NAMALWA (cell line): ENCODE measurements around the gene AEBP1.

Experiments used
- DNase-seq: peaks from one replicate; pipeline ENCODE4 v3.0.0-alpha.2; 2015; ENCODE audit warnings: low spot score

The AEBP1 gene

GRCh38 chr7:44104860-44105771 is 971 bp downstream of the AEBP1 start:
- DNase-seq: peak; percentile 60

- peak; percentile 44 for DNase-seq
Observed at GRCh38 chr7:44105832-44106231, 1.7 kb downstream of the AEBP1 start.

- no peak for DNase-seq
Observed at GRCh38 chr7:44106311-44107065, 2.3 kb downstream of the AEBP1 start.

DNA sequence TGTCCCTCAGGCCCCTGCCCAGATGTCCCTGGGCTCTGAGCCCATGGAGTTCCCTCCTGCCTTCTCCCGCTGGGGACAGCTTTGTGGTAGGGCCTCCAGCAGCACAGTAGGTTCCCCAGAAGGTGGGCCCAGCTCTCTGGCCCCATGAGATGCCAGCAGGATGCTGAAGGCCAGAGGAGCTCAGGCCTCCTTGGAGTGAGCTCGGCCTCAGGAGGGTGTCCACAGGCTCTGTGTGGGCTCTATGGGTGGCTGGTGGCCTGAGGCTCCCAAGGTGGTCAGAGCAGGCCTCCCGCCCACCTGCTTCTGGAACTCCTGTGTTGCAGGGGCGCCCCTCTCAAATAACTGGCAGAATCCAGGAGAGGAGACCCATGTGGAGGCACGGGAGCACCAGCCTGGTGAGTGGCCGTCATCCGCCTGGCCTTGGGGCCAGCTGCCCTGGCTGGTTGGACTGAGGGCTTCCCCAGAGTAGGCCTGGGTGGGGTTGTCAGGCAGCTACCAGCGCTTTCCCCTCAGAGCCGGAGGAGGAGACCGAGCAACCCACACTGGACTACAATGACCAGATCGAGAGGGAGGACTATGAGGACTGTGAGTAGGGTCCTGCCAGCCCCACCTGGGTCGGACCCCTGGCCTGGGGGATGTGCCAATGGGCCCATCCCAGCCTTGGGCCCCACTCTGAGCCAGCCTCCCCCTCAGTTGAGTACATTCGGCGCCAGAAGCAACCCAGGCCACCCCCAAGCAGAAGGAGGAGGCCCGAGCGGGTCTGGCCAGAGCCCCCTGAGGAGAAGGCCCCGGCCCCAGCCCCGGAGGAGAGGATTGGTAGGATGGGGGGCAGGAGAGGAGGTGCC is 3.2 kb downstream of the AEBP1 start:
- no peak for DNase-seq

- DNase-seq: no peak
Observed at GRCh38 chr7:44107961-44108767, 4.0 kb downstream of the AEBP1 start.

DNA sequence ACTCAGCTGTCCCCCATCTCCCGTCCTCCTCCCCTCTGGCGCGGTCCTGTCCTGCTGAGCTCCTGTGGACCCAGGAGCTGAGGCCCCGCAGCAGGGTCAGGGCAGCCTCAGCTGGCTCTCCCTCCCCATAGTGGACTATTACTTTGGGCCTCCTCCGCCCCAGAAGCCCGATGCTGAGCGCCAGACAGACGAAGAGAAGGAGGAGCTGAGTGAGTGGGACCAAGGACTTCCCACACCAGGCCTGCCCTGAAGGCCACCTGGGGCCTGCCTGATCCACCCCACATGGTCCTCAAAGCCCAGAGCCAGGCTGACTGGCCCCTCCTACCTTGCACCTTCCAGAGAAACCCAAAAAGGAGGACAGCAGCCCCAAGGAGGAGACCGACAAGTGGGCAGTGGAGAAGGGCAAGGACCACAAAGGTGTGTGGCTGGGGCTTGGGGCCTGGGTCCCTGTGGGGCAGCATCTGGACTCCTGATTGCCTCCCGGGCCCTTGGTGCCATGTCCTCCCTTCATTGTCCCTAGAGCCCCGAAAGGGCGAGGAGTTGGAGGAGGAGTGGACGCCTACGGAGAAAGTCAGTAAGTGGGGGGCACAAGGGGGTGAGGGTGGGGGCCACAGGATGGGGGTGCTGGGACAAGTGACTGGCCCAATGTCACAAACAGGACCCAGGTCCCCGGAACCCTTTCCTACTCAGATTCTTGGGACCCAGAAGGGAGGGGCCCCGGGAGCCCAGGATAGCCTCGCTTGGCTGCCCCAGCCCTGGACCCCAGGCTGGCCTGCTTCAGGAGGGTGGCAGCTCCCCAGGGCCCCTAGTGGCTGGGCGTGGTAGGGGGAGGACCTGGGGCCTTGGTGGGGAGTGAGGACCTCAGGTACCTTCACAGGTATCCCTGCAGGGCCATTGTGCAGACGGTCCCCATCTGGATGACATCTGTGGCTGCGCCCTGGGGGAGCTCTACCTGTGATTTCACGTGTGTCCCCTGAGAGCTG is 4.9 kb downstream of the AEBP1 start:
- DNase-seq: peak; percentile 52

DNA sequence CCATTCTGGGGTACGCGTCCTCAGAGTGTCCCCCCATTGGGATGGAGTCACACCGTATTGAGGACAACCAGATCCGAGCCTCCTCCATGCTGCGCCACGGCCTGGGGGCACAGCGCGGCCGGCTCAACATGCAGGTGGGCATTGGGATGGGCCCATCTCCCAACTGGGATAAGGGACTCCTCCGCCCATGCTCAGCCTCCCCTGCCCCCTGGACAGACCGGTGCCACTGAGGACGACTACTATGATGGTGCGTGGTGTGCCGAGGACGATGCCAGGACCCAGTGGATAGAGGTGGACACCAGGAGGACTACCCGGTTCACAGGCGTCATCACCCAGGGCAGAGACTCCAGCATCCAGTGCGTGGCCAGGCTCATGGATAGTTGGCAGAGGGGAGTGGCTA is 5.8 kb downstream of the AEBP1 start:
- DNase-seq: no peak

DNA sequence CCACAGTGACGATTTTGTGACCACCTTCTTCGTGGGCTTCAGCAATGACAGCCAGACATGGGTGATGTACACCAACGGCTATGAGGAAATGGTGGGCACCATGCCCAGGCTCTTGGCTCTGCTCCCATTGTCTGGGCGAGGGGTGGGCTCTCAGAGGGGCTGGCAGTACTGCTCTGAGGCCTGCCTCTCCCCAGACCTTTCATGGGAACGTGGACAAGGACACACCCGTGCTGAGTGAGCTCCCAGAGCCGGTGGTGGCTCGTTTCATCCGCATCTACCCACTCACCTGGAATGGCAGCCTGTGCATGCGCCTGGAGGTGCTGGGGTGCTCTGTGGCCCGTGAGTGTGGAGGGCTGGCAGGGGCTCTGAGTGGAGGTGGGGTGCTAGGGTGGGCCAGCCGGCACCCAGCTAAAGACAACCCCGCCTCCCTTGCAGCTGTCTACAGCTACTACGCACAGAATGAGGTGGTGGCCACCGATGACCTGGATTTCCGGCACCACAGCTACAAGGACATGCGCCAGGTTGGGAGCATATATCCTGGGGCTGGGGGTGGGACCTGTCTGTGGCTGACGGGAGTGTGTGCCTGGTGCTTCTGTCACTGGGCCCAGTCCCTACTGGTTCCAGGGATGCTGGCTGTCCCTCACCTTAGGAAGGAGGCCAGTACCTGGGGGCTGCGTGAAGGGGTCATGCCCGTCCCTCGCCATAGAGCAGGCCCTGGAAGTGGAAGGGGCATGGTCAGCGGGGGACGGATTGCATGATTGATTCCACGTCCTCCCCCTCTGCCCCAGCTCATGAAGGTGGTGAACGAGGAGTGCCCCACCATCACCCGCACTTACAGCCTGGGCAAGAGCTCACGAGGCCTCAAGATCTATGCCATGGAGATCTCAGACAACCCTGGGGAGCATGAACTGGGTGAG is 6.8 kb downstream of the AEBP1 start:
- DNase-seq: no peak

GRCh38 chr7:44111761-44112160 is 7.6 kb downstream of the AEBP1 start:
- DNase-seq: no peak

- no peak for DNase-seq
Observed at GRCh38 chr7:44112231-44112996, 8.3 kb downstream of the AEBP1 start.

DNA sequence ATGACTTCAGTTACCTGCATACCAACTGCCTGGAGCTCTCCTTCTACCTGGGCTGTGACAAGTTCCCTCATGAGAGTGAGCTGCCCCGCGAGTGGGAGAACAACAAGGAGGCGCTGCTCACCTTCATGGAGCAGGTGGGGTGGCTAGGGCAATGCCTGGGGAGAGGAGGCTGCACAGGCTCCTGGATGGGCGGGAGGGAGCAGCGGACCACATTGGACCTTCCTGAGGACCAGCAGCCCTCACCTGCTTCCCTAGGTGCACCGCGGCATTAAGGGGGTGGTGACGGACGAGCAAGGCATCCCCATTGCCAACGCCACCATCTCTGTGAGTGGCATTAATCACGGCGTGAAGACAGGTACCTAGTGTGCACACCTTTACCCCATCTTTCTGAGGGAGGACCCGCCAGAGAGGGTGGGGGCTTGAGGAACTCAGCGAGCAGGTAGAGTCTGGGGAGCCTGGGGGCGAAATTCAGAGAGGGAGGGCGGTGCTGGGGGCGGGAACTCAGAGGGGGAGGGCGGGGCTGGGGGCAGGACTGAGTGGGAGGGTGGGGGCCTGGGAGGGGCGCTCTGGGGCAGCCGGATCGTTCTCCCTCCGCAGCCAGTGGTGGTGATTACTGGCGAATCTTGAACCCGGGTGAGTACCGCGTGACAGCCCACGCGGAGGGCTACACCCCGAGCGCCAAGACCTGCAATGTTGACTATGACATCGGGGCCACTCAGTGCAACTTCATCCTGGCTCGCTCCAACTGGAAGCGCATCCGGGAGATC is 9.0 kb downstream of the AEBP1 start:
- no peak for DNase-seq

GRCh38 chr7:44113764-44114354 is 9.7 kb downstream of the AEBP1 start:
- DNase-seq: no peak

- DNase-seq: no peak
Observed at GRCh38 chr7:44114586-44115310, 10.6 kb downstream of the AEBP1 start.

DNA sequence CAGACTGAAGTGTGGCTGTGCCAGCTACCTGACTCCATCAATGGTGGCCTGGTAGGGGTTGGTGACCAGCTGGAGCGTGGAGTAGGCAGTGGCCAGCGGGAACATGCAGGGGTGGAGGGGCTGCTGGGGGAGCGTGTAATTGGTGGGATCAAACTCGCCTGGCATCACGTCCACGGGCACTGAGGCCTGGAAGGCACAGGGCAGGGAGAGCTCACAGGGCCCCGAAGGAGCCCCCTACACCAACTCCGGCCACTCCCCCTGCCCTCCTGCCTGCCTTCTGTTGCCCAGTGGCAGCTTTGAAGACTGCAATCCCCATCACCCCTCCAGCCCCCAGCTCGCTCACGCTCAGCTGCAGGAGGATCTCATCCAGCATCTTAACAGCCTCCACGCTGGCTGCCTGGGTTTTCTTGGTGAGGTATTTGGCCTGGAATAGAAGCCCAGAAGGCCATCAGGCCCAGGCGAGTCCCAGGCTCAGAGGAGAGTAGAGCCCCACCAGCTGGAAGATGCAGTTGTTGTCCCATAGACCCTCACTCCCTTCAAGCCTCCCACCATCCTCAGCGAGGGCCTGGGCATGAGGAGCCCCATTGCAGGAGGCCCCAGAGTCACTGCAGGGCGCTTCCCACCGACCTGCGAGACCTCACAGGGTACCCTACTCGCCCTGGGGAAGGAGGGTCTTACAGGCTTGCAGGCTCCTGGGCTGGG is 12.1 kb downstream of the AEBP1 start:
- DNase-seq: no peak

DNA sequence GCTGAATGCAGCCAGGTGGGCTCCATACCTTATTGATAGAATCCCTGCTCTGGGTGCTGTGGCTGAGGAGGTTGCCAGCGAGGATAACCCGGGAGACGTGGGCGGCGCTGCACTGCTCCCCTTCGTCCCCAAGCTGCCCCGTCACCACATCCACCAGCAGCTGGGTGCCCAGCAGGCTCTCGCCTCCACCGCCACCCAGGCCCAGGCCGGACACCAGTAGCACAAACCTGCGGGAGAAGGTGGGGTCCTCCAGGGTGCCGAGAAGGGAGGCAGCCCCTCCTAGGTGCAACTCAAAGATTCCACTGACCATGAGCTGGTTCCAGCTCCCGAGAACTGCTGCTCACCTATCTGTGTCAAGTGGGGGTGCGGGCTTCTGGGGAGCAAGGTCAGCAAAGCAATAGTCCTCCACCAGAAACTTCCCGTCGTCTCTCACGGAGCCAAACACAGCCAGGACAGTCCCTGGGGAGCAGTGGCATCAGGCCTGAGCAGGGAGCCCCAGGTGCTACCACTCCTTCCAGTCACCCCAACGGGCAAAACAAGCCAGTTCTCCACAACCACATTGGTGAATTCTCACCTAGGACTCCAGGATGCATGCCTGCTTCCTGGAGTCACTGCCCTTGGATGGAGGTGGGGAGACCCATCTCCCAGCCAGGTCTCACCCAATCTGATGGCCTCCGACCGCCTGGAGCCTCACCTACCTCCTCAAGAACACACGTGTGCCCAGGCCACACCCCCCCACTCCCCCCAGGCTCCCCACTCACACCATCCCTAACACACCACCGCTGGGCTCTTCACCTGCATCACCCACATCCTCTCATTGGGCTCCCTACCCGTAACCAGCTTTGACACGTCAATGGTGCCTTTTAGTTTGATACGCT is 12.9 kb downstream of the AEBP1 start:
- no peak for DNase-seq
